Non-pigmented ciliary epithelial cell (primary cell): ENCODE results near the gene MAPK8IP2.

Experiments used
- DNase-seq: peaks from one replicate; pipeline ENCODE4 v3.0.0-alpha.2; 2010; ENCODE audit warnings: low read depth

Gene MAPK8IP2

GRCh38 chr22:50600538-50600937, at the start of gene MAPK8IP2:
Gene MAPK8IP2 (plus strand): TSS chr22:50600793. CDS start chr22:50600819, 26 bp downstream.
- DNase-seq, result no peak

- no peak for DNase-seq
Measured at GRCh38 chr22:50551160-50551752, 49.3 kb upstream of the MAPK8IP2 start.

- DNase-seq, result no peak
Measured at GRCh38 chr22:50553310-50553709, 47.3 kb upstream of the MAPK8IP2 start.

GRCh38 chr22:50556703-50557102, 43.9 kb upstream of the MAPK8IP2 start:
- DNase-seq, result no peak

- DNase-seq, result no peak
Measured at GRCh38 chr22:50560034-50560433, 40.6 kb upstream of the MAPK8IP2 start.

DNA sequence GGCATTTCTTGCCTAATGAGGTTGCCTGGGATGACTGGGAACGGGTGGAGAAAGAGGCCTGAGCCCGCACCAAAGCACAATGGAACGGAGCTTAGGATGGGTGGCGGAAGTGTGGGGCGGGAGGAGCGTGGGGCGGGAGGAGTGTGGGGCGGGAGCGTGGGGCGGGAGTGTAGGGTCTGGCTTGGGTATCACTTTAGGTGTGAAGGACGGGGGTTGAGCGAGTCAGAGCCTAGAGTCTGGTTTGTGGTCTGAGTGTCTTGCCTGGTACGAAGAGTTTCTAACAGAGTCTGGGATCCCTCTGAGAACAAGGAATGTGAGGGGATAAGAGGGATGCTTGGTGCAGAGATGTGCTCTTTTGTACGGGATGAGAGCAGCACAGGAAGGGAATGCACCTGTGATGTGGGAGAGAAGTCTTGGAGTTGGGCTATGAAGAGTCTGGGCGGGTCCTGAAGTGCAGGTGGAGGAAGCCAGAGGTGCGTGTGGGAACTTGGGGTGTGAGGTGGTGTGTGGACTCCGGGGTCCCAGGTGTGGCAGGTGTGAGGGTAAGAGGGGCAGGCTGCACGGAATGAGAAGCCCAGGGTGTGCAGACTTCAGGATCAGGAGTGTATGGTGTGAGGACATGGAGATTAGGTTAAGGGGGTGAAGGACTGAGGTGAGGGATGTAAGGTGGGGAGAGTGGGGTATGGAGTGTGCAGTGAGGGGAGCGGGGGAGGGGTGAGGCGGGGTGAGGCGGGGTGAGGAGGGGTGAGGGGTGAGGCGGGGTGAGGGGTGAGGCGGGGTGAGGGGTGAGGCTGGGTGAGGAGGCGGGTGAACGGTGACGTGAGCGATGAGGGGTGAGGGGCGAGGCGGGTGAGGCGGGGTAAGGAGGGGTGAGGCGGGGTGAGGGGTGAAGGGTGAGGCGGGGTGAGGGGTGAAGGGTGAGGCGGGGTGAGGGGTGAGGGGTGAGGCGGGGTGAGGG, 38.9 kb upstream of the MAPK8IP2 start:
- DNase-seq, result no peak

DNA sequence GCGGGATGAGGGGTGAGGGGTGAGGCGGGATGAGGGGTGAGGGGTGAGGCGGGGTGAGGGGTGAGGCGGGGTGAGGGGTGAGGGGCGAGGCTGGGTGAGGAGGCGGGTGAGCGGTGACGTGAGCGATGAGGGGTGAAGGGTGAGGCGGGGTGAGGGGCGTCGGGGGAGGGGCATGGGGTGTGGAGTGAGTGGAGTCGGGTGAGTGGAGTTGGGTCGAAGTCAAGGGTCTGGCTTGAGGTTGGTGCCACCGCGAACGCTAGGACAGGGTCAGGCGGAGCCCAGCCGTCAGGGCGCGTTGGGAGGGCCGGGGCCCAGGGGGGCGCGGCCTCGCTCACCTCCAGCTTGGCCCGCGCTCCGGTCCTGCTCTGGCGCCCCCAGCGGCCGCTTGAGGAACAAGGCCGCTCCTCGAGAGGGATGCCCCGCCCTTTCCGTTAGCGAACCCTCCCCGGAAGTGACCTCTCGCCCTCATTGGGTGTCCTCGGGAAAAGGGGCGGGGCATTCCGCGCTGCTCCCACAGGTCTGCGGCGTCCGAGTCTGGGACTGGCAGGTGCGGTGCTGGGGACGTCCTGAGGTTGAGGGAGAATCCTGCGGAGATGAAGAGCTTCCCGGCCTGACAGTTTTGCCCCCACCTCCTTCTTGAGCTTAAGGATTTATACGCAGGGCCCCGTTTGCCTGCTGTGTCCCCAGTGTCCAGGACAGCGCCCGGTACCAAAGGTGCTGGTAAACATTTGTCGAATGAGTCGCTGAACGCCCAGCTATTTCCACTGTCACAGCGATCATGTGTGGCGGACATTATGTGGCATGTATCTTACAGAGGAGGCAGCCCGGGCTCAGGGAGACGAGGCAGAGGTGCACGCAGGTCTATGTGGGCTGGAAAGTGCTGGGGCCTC, 37.8 kb upstream of the MAPK8IP2 start, which contains the start of gene SYCE3:
Gene SYCE3 (minus strand): TSS at position 397 of the 890 bp plus-strand sequence. CDS start 6,514 bp downstream, outside the sequence.
- no peak for DNase-seq

DNA sequence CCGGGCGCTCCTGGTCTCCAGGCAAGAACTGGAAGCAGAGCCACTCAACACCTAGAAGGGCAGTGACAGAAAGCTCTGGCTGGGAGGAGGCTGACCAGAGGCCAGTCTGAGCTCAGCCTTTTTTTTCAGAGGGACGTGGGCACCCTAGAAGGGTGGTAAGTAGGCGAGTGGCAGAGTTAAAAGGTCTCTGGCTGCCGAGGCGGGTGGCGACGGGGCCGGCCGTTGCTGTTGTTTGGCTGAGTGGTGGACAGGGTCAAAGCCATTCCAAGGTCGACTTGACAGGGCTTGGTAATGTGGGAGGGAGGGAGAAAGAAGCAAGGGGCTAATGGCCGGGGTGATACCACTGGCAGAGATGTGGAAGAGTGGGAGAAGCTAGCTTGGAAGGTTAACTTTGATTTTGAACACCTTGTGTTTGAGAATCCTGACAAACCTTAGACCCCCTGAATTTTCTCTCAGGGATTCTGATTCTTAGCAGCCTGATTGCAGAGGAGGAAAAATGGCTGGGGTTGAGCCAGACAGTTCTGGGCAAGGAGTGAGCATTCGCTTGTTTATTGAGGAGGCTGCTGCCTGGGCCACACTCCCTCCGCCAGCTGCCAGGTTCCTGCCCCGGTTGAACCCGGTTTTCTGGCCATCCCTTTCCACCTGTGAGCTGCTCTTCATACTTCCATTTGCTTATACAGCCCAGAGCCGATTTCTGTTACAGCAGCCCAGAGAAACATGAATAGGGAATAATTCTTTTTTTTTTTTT, 37.0 kb upstream of the MAPK8IP2 start:
- no peak for DNase-seq

DNA sequence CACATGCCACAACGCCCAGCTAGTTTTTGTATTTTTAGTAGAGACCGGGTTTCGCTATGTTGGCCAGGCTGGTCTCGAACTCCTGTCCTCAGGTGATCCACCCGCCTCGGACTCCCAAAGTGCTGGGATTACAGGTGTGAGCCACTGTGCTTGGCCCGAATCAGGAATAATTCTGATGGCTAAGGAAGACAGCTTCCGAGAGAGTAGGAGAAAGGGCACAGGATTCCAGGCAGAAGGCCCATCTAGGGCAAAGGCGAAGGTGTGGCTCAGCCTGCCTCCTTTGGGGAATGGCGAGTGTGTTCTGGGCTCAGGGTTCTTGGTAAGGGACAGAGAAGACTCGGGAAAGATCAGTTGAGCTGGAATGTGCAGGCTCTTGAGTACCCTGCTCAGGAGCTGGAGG, 36.3 kb upstream of the MAPK8IP2 start:
- DNase-seq, result no peak

DNA sequence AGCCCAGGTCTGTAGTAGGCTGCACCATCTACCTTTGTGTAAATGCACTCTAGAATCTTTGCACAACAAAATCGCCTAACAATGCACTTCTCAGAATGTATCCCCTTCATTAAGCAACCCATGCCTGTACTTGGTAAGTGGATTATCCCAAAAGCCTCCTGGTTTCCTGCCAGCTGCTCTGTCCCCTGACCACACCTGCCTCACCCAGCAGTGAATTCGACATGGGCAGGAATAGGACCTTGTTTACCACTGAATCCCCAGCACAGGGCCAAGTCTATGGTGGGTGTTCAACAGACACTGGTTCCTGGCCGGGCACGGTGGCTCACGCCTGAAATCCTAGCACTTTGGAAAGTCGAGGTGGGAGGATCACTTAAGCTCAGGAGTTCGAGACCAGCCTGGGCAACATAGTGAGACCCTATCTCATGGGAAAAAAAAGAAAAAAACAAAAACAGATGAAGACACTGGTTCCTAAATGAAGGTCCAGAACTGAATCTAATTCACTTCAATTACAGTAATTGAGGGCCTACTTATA, 32.8 kb upstream of the MAPK8IP2 start:
- no peak for DNase-seq

DNA sequence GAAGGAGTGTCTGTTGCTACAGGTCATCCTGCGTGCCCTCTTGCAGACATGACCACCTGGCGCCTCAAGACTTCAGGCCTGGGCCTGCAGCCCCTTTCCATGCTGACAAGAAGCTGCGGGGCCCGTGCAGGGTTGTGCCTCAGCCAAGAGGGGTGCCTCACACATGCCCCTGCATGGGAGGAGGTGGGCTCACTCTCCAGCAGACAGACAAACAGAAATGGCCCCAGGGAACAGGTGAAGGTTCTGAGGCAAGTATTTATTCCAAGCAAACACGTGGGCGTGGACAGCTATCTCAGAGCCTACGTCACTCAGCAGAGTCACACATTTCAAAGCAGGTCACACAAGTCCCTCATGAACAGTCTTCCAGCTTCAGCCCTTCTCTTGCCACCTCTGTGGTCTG, 32.0 kb upstream of the MAPK8IP2 start:
- DNase-seq, result no peak

DNA sequence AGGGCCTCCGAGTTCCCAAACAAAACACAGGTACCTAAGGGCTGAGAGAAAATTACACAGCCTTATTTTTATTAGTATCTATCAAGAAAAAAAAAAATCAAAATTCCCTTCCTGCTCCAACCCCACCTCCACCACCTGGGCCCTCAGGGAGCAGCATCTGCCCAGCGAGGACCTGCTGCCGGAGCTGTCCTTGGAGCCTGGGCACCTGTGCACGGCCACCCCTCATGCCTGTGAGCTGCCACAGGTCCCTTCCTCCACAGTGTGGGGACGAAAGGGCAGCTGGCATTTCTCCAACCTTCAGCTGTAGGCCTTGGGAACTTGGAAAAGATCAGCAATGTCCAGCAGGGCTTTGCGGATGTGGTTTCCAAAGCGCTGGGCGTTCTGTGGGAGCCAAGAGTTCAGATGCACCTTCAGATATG, 31.5 kb upstream of the MAPK8IP2 start:
- no peak for DNase-seq

GRCh38 chr22:50569896-50570535, 30.6 kb upstream of the MAPK8IP2 start:
- no peak for DNase-seq

DNA sequence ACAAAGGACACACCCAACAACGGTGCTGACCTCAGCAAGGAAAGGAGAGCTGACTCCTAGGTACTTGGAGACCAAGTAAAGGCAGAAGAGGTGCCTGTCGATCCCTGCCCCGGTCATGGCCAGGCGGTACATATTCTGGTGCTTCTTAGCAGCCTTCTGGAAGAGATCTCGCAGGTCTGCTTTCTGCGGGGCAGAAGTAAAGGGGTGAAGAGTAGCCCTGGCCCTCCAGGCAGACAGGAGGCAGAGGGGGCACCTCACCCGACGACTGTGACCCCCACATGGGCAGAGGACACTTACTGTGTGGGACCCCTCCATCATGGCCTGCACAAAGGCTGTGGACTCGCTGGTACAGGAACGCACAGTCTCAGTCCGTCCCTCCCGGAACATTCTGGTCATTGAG, 29.7 kb upstream of the MAPK8IP2 start:
- no peak for DNase-seq

DNA sequence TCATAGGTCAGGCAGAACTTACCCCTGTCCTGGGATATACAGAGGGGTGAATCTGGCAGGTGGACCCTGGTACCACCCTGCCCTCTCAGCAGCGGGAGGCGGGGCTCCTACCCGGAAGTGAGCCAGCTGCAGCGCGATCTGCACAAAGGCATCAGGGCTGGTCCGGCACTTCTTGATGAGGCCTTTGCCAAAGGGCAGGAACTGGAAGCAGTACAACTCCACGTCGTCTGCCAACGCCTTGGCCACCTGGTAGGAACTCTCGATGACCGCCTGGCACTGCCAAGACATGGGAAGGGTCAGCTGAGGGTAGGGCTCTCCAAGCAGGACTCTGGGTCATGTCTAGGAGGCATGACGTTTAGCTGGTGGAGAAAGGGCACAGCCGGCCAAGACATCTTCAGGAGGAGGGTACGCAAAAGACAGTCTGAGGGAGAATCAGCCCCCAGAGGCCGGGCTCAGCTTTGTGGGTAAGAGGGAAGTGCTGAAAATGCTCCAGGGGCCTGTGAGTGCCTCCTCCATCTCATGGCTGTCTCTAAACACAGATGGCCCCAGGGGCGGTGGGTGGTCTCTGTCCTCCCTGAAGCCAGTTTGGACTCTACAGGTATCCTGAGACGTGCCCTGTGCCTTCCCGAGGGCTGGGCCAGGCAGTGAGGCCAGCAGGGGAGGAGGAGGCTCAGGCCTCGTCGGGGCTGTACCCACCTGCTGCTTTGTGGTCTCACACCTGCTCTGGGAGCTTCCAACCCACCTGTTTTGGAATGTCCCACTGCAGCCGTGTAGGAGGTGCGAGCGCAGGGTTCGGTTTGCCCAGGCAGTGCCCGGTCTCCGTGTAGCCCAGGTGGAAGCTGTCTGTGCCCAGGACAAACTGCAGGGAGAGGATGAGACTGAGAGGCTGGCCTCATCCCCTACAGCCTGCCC, 29.1 kb upstream of the MAPK8IP2 start:
- DNase-seq, result no peak

GRCh38 chr22:50572965-50573364, 27.6 kb upstream of the MAPK8IP2 start:
- DNase-seq, result no peak

DNA sequence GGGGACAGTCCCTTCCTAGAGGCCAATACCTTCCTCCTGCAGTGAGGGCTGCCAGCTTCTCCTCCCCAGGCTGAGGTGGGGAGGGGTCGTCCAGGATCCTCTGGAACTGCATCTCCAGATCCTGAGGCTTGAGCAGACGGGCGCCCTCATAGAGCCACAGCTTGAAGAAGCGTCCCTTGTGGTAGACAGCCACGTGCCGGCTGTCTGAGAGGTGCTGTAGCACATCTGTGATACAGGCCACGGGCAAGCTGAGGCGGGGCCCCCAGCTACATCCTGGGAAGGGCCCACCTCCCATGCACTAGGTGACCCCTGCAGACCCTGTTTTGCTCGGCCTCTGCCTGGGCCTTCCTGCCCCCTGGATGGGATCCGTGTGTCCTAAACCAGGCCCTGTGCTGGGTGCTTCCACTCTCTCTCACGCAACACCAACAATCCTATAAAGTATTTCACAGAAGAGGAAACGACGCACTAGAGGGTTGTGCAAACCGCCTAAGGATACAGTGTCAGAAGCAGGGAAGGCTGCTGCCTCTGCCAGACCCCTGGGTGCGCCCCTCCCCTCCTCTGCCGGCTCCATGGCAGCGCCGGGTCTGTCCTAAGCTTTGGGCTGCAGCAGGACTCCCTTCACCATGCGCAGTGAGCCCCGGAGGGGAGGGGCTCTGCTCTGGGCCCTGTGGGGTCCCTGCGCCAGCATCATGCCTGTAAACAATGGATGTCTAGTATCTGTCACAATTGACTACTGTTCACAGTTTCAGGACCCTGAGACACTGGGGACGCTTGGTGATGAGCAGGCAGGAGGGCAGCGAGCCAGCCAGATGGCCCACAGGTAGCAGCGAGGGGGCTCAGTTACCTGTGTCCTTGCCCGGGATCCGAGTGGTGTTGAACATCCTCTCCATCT, 26.9 kb upstream of the MAPK8IP2 start:
- no peak for DNase-seq

- no peak for DNase-seq
Measured at GRCh38 chr22:50574383-50574755, 26.2 kb upstream of the MAPK8IP2 start.
